GM21576 (cell line): ENCODE data around the gene NUP214.
"Not testable (repeated sequence)": the region's sequence is repeated elsewhere in the genome, so short reads cannot be mapped to it uniquely, and the experiment has no call there.

Experiments used
- ATAC-seq: cut with Tn5 transposase; IDR thresholded peaks from one replicate; pipeline ENCODE4 v1.9.1; 2021; ENCODE audit warnings: mild to moderate bottlenecking, moderate library complexity; ENCODE audit not compliant: unreplicated experiment

The NUP214 gene

GRCh38 chr9:131115360-131115742 lies 10.0 kb upstream of the NUP214 start:
- not testable (repeated sequence) for ATAC-seq

GRCh38 chr9:131116281-131117120 lies 8.9 kb upstream of the NUP214 start:
- ATAC-seq, result no peak

GRCh38 chr9:131117121-131117761 lies 8.1 kb upstream of the NUP214 start:
- ATAC-seq, result no peak

GRCh38 chr9:131117762-131118145 lies 7.6 kb upstream of the NUP214 start:
- ATAC-seq, result no peak

GRCh38 chr9:131119600-131119999 lies 5.8 kb upstream of the NUP214 start:
- no peak for ATAC-seq

GRCh38 chr9:131120620-131121228 lies 4.7 kb upstream of the NUP214 start:
- ATAC-seq, result no peak

GRCh38 chr9:131121346-131121745 lies 4.0 kb upstream of the NUP214 start:
- no peak for ATAC-seq

GRCh38 chr9:131122158-131122557 lies 3.2 kb upstream of the NUP214 start:
- no peak for ATAC-seq

GRCh38 chr9:131125038-131125287 lies 423 bp upstream of the NUP214 start:
- no peak for ATAC-seq

GRCh38 chr9:131126059-131126426 lies 657 bp downstream of the NUP214 start:
- ATAC-seq, result no peak

GRCh38 chr9:131129183-131129582 lies 3.8 kb downstream of the NUP214 start:
- ATAC-seq, result no peak

GRCh38 chr9:131138676-131139075 lies 13.3 kb downstream of the NUP214 start:
- no peak for ATAC-seq

GRCh38 chr9:131140112-131140511 lies 14.7 kb downstream of the NUP214 start:
- no peak for ATAC-seq

- no peak for ATAC-seq
Measured at GRCh38 chr9:131140550-131140949, 15.2 kb downstream of the NUP214 start.

GRCh38 chr9:131142160-131142559 lies 16.8 kb downstream of the NUP214 start:
- no peak for ATAC-seq

GRCh38 chr9:131144201-131144600 lies 18.8 kb downstream of the NUP214 start:
- no peak for ATAC-seq

- ATAC-seq, result no peak
Measured at GRCh38 chr9:131145245-131145644, 19.9 kb downstream of the NUP214 start.

GRCh38 chr9:131146186-131146585 lies 20.8 kb downstream of the NUP214 start:
- no peak for ATAC-seq

GRCh38 chr9:131148276-131148675 lies 22.9 kb downstream of the NUP214 start:
- ATAC-seq, result no peak

GRCh38 chr9:131148966-131149687 lies 23.7 kb downstream of the NUP214 start:
- no peak for ATAC-seq

GRCh38 chr9:131149688-131150053 lies 24.3 kb downstream of the NUP214 start:
- no peak for ATAC-seq

GRCh38 chr9:131153595-131153994 lies 28.2 kb downstream of the NUP214 start:
- no peak for ATAC-seq
